Breast epithelium (tissue), 3 donors: ENCODE results near the gene RAD51.

ENCODE experiments used
- POLR2A ChIP-seq: fragments of 450-650 bp; IDR thresholded peaks from one replicate; pipeline ENCODE4 v1.6.1; 2016; ENCODE audit warnings: antibody characterized with exemption, mild to moderate bottlenecking, moderate library complexity
- TF ChIP-seq, protein P1 (sequence below), 3 donors: fragments of 450-650 bp; IDR thresholded peaks; one replicate each; pipeline ENCODE4 v1.5.1; 2016 to 2017; ENCODE audit warnings: antibody characterized with exemption in 3 of 3, mild to moderate bottlenecking in 3 of 3, moderate library complexity in 3 of 3

DNA sequence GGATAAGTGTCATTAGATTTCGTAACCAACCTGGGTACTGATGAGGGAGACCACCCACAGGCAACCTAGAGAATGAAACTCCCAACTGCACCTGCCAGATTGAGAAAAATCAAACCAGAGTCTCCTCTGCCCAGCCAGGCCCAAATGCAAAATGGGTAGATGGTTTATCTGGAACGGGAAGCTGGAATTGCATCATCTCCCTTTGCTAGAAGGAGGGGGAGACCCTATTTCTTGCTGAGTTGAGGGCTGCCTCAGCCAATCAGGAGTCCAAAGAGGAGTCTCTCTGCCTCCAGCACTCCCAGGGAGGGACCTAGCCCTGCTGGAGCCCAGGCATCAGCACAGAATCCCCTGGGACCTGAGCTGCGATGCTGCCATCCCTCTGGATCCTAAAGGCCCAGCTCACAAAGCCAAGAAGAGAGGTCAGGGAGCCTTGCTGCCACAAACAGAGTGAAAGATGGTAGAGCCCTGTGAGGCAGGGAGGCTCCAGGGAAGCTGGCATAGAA, 52.0 kb downstream of the RAD51 start:
- no peak for TF ChIP-seq POLR2A
- TF ChIP-seq, protein P1, sequence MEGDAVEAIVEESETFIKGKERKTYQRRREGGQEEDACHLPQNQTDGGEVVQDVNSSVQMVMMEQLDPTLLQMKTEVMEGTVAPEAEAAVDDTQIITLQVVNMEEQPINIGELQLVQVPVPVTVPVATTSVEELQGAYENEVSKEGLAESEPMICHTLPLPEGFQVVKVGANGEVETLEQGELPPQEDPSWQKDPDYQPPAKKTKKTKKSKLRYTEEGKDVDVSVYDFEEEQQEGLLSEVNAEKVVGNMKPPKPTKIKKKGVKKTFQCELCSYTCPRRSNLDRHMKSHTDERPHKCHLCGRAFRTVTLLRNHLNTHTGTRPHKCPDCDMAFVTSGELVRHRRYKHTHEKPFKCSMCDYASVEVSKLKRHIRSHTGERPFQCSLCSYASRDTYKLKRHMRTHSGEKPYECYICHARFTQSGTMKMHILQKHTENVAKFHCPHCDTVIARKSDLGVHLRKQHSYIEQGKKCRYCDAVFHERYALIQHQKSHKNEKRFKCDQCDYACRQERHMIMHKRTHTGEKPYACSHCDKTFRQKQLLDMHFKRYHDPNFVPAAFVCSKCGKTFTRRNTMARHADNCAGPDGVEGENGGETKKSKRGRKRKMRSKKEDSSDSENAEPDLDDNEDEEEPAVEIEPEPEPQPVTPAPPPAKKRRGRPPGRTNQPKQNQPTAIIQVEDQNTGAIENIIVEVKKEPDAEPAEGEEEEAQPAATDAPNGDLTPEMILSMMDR (IDR thresholded peaks at IDR 0.05): no peak
